ENCODE measurements around the gene ANKRD50.

ANKRD50 gene

DNA sequence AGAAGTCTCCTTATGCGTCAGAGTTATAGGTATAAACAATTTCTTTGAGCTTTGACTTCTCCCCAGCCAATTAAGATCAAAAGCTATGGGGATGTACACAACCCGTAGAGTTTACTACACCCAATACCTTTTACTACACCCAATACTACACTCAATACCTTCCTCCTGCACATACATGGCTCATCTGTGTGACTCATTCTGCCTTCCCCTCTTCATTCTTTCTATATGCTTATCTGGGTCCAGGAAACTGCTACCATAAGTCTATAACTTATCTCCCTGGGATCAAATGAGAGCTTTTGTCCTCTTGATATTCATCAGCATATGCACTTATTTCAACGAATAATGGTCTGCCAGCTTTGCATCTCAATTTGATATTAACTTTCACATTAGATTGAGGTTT, 28.2 kb downstream of the ANKRD50 start:
- Histone ChIP-seq H3K4me1 (ENCODE audit: insufficient read depth, low read length) (no peaks in the 10 kb centered on the region), H3K79me2 (ENCODE audit: insufficient read depth, low read length) (peaks cover 44% of the 10 kb centered on the region), H3K4me3 (ENCODE audit: low read depth in 1 of 2, low read length in 2 of 2) (no peak overlapping the region), H3K27ac (ENCODE audit: low read length) (no peak overlapping the region), H3K9ac (ENCODE audit: low read depth, low read length) (no peak overlapping the region), H3K27me3 (ENCODE audit: insufficient read depth, low read length, poor library complexity) (no peaks in the 10 kb centered on the region), H4K20me1 (ENCODE audit: insufficient read depth, low read length) (peaks cover 2% of the 10 kb centered on the region; the same call in 1 of the 2 replicates), H3K9me3 (ENCODE audit: insufficient read depth, low read length, severe bottlenecking) (no peaks in the 10 kb centered on the region), H3K4me2 (ENCODE audit: insufficient read depth, low read length) (no peak overlapping the region), H2AFZ (ENCODE audit: low read depth, low read length) (no peak overlapping the region), H3K36me3 (ENCODE audit: insufficient read depth, low read length) (peaks cover 7% of the 10 kb centered on the region; the same call in 1 of the 2 replicates)
- no peak for ATAC-seq (ENCODE audit: insufficient read depth, low read depth)
- DNase-seq, result no peak
- TF ChIP-seq CTCF (IDR thresholded peaks at IDR 0.05; ENCODE audit: borderline replicate concordance, extremely low read depth, low read length, poor library complexity, severe bottlenecking) (no peak), EZH2 (IDR thresholded peaks at IDR 0.05; ENCODE audit: borderline replicate concordance, low read depth, low read length, severe bottlenecking) (no peak)

GRCh38 chr4:124682384-124682783, 30.1 kb downstream of the ANKRD50 start:
- TF ChIP-seq EZH2 (IDR thresholded peaks at IDR 0.05; ENCODE audit: borderline replicate concordance, low read depth, low read length, severe bottlenecking), result no peak
- TF ChIP-seq CTCF (IDR thresholded peaks at IDR 0.05; ENCODE audit: borderline replicate concordance, extremely low read depth, low read length, poor library complexity, severe bottlenecking), result no peak
- Histone ChIP-seq H3K36me3 (ENCODE audit: insufficient read depth, low read length) (peaks cover 12% of the 10 kb centered on the region; the same call in 1 of the 2 replicates), H3K4me2 (ENCODE audit: insufficient read depth, low read length) (no peak overlapping the region), H2AFZ (ENCODE audit: low read depth, low read length) (no peak overlapping the region), H3K79me2 (ENCODE audit: insufficient read depth, low read length) (peaks cover 28% of the 10 kb centered on the region), H3K4me3 (ENCODE audit: low read depth in 1 of 2, low read length in 2 of 2) (no peak overlapping the region), H3K4me1 (ENCODE audit: insufficient read depth, low read length) (no peaks in the 10 kb centered on the region), H4K20me1 (ENCODE audit: insufficient read depth, low read length) (peaks cover 2% of the 10 kb centered on the region; the same call in 1 of the 2 replicates), H3K27ac (ENCODE audit: low read length) (no peak overlapping the region), H3K9me3 (ENCODE audit: insufficient read depth, low read length, severe bottlenecking) (no peaks in the 10 kb centered on the region), H3K9ac (ENCODE audit: low read depth, low read length) (no peak overlapping the region), H3K27me3 (ENCODE audit: insufficient read depth, low read length, poor library complexity) (no peaks in the 10 kb centered on the region)
- ATAC-seq (ENCODE audit: insufficient read depth, low read depth) (no peak), DNase-seq (no peak)

DNA sequence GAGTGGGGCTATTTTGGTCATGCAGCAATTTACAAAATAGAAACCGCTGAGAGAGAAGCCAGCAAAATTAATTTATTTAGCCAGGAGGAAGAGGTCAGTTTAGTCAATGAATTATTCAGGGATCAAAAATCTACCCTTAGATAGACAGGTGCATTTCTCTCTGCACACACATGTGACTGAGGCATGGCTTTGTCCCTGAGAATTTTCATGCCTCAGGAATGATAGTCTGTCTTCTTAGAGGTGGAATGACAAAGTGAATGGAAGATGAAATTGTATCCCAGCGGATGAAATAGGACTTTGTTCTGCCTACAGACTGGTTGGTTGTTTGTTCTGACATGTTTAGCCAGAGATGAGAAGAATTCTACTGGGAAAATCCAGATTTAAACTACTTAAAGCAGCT, 46.0 kb downstream of the ANKRD50 start:
- Histone ChIP-seq H3K9ac (ENCODE audit: low read depth, low read length) (no peak overlapping the region), H3K27ac (ENCODE audit: low read length) (no peak overlapping the region), H4K20me1 (ENCODE audit: insufficient read depth, low read length) (no peaks in the 10 kb centered on the region), H3K4me3 (ENCODE audit: low read depth in 1 of 2, low read length in 2 of 2) (no peak overlapping the region), H3K79me2 (ENCODE audit: insufficient read depth, low read length) (no peaks in the 10 kb centered on the region), H3K9me3 (ENCODE audit: insufficient read depth, low read length, severe bottlenecking) (no peaks in the 10 kb centered on the region), H3K27me3 (ENCODE audit: insufficient read depth, low read length, poor library complexity) (no peaks in the 10 kb centered on the region), H3K4me2 (ENCODE audit: insufficient read depth, low read length) (no peak overlapping the region), H3K36me3 (ENCODE audit: insufficient read depth, low read length) (peaks cover 27% of the 10 kb centered on the region), H3K4me1 (ENCODE audit: insufficient read depth, low read length) (no peaks in the 10 kb centered on the region), H2AFZ (ENCODE audit: low read depth, low read length) (no peak overlapping the region)
- DNase-seq (no peak), ATAC-seq (ENCODE audit: insufficient read depth, low read depth) (no peak)
- TF ChIP-seq EZH2 (IDR thresholded peaks at IDR 0.05; ENCODE audit: borderline replicate concordance, low read depth, low read length, severe bottlenecking) (no peak), CTCF (IDR thresholded peaks at IDR 0.05; ENCODE audit: borderline replicate concordance, extremely low read depth, low read length, poor library complexity, severe bottlenecking) (no peak)

GRCh38 chr4:124658795-124659194, 53.7 kb downstream of the ANKRD50 start:
- Histone ChIP-seq H3K9ac (ENCODE audit: low read depth, low read length) (no peak overlapping the region), H3K9me3 (ENCODE audit: insufficient read depth, low read length, severe bottlenecking) (no peaks in the 10 kb centered on the region), H2AFZ (ENCODE audit: low read depth, low read length) (no peak overlapping the region), H3K27me3 (ENCODE audit: insufficient read depth, low read length, poor library complexity) (no peaks in the 10 kb centered on the region), H3K4me3 (ENCODE audit: low read depth in 1 of 2, low read length in 2 of 2) (no peak overlapping the region), H3K4me1 (ENCODE audit: insufficient read depth, low read length) (no peaks in the 10 kb centered on the region), H3K27ac (ENCODE audit: low read length) (no peak overlapping the region), H3K79me2 (ENCODE audit: insufficient read depth, low read length) (no peaks in the 10 kb centered on the region), H3K36me3 (ENCODE audit: insufficient read depth, low read length) (no peaks in the 10 kb centered on the region), H4K20me1 (ENCODE audit: insufficient read depth, low read length) (no peaks in the 10 kb centered on the region), H3K4me2 (ENCODE audit: insufficient read depth, low read length) (no peak overlapping the region)
- DNase-seq, result no peak
- no peak for ATAC-seq (ENCODE audit: insufficient read depth, low read depth)
- TF ChIP-seq CTCF (IDR thresholded peaks at IDR 0.05; ENCODE audit: borderline replicate concordance, extremely low read depth, low read length, poor library complexity, severe bottlenecking), result no peak
- no peak for TF ChIP-seq EZH2 (IDR thresholded peaks at IDR 0.05; ENCODE audit: borderline replicate concordance, low read depth, low read length, severe bottlenecking)
